Measurements from ENCODE around the gene ATP6AP2.

ATP6AP2 gene

DNA sequence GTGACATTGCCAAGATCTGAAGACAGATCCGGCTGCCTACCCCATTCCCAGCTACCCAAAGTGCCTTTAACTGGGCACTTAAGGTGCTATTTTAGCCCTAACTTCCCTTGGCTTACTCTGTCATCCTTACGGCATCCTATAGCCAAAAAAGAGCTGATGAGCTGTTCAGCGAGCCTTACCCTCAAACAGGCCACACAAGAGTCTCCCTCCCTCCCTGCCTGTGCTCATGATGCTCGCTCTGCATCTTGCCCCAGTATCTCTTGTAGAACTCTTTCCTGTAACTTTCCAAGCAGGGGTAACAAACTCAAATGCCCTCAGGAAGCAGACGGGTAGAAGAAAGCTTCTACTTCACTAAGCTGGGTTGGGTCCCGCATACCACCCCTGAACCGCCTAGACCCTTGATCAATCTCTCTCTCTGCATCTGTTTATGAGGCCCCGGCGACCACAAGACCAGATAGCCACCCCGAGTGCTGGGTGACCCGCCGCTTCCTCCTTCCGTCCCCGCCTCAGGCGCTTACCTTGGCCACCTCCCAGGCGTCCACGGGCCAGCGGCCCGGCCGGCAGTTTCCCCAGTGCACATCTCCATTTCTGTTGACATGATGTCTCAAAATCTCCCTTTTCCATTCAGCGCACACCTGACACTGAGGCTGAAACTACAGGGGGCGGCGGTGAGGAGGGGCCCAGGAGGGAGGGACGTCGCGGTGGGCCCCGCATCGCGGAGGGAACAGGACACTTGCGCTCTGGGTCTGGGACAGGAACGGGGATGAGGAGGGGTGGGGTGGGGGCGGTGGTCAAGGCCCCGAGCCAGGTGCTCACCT, 65.9 kb downstream of the ATP6AP2 start:
- DNase-seq = no peak

- DNase-seq = peak; percentile 75 to 90
These were observed 66.8 kb downstream of the ATP6AP2 start, which contains the start of gene CXorf38 for GRCh38 chrX:40647307-40648197. CXorf38 (minus strand) TSS chrX:40647561; CDS start chrX:40647520, 41 bp downstream.

- peak; percentile 14 to 26 for DNase-seq
These were observed 71.0 kb downstream of the ATP6AP2 start for GRCh38 chrX:40651620-40652223.

DNA sequence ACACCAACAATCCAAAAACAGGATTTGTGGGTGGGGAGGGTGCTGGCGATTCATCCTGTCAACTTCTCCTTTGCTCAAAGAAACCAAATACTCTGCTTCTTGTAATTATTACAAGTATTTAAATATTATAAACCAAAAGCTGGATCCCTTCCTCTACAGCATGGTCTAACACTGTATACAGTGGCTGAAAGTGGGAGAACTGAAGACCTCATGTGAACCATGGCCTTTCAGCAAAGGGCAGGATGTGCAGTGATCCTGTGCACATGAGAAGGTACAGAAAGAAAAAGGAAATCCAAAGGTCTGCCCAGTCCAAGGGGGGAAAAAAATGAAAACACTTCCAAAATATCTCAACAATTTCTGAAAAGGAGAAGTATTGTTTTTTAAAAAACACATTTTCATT, 71.9 kb downstream of the ATP6AP2 start:
- no peak for DNase-seq

GRCh38 chrX:40653535-40653934, 72.8 kb downstream of the ATP6AP2 start:
- DNase-seq = no peak
